Measurements from ENCODE around the gene GEMIN7. TPM values are rescaled to one million over a fixed set of nuclear protein-coding genes. Genes with fewer than 3 reads are reported as not detected.
A peak's percentile ranks its signal among the peaks of the same experiment; 100 is the strongest.

Gene GEMIN7
- total RNA-seq, 4 donors from 2014 or later: 28.7 to 34.2 (median 29.6) TPM; not detected in 1

DNA sequence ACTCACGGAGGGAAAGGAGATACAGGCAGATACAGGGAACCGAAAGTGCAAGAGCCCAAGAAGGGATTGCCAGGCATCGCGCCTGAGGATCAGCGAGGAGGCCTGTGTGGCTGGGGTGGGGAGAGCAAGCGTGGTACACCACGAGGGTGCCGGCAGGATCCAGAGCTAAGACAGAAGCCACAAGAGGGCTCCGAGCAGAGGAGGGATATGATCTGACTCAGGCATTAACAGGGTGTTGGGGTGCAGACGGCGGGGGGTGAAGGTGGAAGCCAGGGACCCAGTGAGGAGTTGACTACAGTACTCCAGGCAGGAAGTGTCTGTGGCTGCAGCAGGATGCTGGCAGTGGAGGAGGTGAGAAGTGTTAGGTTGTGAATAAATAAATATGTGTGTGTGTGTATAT, 8.5 kb downstream of the GEMIN7 start:
- no peak overlapping the region for H3K4me3 ChIP-seq
- TF ChIP-seq, protein P1, sequence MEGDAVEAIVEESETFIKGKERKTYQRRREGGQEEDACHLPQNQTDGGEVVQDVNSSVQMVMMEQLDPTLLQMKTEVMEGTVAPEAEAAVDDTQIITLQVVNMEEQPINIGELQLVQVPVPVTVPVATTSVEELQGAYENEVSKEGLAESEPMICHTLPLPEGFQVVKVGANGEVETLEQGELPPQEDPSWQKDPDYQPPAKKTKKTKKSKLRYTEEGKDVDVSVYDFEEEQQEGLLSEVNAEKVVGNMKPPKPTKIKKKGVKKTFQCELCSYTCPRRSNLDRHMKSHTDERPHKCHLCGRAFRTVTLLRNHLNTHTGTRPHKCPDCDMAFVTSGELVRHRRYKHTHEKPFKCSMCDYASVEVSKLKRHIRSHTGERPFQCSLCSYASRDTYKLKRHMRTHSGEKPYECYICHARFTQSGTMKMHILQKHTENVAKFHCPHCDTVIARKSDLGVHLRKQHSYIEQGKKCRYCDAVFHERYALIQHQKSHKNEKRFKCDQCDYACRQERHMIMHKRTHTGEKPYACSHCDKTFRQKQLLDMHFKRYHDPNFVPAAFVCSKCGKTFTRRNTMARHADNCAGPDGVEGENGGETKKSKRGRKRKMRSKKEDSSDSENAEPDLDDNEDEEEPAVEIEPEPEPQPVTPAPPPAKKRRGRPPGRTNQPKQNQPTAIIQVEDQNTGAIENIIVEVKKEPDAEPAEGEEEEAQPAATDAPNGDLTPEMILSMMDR (IDR thresholded peaks at IDR 0.05): no peak
- no peak for TF ChIP-seq POLR2A (IDR thresholded peaks at IDR 0.05)
- peaks cover 0 to 28% (median 0%) of the 10 kb centered on the region in 4 donors for H3K4me1 ChIP-seq
- H3K27ac ChIP-seq: peak overlapping the region in 2 of 4 donors; percentile 12 to 27
- H3K36me3 ChIP-seq: peaks cover 0 to 20% (median 0%) of the 10 kb centered on the region in 3 donors
- DNase-seq: peak in 2 of 3 donors; percentile 48 to 69
- H3K9me3 ChIP-seq: no peaks in the 10 kb centered on the region
- H3K27me3 ChIP-seq: no peaks in the 10 kb centered on the region

DNA sequence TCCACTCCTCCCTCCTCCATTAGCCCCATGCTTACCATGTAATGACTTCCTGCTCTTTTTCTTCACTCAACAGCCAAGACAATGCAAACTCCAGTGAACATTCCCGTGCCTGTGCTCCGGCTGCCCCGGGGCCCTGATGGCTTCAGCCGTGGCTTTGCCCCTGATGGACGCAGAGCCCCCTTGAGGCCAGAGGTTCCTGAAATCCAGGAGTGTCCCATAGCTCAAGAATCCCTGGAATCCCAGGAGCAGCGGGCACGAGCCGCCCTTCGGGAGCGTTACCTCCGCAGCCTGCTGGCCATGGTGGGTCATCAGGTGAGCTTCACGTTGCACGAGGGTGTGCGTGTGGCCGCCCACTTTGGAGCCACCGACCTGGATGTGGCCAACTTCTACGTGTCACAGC, 11.0 kb downstream of the GEMIN7 start:
- TF ChIP-seq, protein P1 (IDR thresholded peaks at IDR 0.05): no peak
- TF ChIP-seq POLR2A (IDR thresholded peaks at IDR 0.05): no peak
- Histone ChIP-seq H3K4me3 (no peak overlapping the region), H3K27ac (peak overlapping the region in 3 of 4 donors; percentile 32 to 91 (median 62)), H3K4me1 (peaks cover 0 to 42% (median 14%) of the 10 kb centered on the region in 4 donors), H3K9me3 (no peaks in the 10 kb centered on the region), H3K36me3 (peaks cover 0 to 11% (median 0%) of the 10 kb centered on the region in 3 donors), H3K27me3 (no peaks in the 10 kb centered on the region)
- DNase-seq: peak in 1 of 3 donors; percentile 47

DNA sequence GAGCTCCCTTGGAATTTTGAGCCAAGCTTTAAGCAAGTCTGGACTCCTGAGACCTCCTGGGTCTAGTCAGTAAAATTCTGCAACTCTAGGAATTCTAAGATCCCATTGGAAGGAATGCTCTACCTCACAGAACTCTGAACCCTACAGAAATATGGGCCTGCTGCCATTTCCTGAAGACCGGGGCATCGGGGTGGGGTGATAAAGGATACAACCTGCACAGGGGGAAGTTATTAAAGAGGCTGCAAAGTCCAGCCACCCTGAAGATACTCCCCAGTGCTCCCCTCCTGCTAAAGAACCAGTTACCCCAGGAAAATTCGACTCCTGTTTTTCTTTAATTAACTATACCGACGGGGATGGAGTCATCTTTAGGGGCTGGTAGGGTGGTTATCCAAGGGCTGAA, 11.5 kb downstream of the GEMIN7 start:
- DNase-seq: peak in 2 of 3 donors; percentile 56 to 59
- H3K9me3 ChIP-seq: no peaks in the 10 kb centered on the region
- peak overlapping the region in 3 of 4 donors; percentile 32 to 91 (median 78) for H3K27ac ChIP-seq
- H3K36me3 ChIP-seq: peaks cover 0 to 6% (median 0%) of the 10 kb centered on the region in 3 donors
- TF ChIP-seq POLR2A (IDR thresholded peaks at IDR 0.05): no peak
- TF ChIP-seq, protein P1 (IDR thresholded peaks at IDR 0.05): no peak
- H3K4me3 ChIP-seq: peak overlapping the region in 3 of 4 donors; percentile 94 to 100 (median 99)
- H3K4me1 ChIP-seq: peaks cover 0 to 48% (median 14%) of the 10 kb centered on the region in 4 donors
- no peaks in the 10 kb centered on the region for H3K27me3 ChIP-seq

DNA sequence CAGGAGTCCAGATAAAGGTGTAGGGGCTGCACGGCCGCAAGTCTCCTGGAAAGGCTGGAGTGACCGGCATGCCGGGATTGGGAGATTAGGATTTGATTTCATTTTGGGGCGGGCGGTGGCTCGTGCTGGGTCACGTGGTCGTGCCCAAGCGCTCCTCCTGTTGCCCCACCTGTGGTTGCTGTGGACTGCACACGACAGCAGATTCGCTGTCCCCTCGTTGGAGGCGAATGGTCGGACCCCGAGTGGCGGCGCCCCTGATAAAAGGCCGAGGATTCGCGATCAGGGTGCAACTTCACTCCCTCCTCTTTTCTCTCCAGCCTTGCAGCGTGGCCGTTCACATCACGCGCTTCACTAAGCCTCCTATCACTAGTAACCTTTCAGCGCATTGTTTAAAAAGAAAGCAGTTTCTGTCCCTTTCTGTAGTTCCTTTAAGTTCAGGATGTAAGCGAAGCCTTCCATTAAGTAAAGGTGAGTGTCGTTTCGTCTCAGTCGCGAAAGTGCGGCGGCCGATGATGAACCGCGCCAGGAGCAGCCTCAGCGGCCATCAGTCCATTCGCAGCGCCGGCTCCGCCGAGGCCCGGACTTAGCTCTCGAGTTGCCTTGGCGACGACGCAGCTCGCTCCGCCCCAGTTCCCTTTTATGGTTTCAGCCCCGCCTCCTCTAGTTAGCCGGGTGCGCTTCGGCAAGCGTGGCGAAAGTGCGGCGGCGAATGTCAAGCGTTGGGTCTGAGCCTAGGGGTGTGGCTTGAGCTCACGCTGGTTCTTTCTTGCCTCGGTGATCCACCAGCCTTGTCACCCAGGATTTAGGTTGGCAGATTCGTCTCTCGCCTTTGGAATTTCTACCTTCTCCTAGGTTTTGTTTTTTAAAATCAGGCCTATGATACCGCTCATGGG, 12.2 kb downstream of the GEMIN7 start:
- Histone ChIP-seq H3K4me3 (peak overlapping the region; percentile 94 to 100 (median 98)), H3K9me3 (no peaks in the 10 kb centered on the region), H3K4me1 (peaks cover 0 to 55% (median 14%) of the 10 kb centered on the region in 4 donors), H3K27ac (peak overlapping the region; percentile 78 to 91 (median 84)), H3K36me3 (peaks cover 0 to 6% (median 0%) of the 10 kb centered on the region in 3 donors), H3K27me3 (no peaks in the 10 kb centered on the region)
- peak; percentile 96 to 99 (median 99) for DNase-seq
- TF ChIP-seq, protein P1 (IDR thresholded peaks at IDR 0.05): no peak
- TF ChIP-seq POLR2A (IDR thresholded peaks at IDR 0.05): peak; percentile 52 to 65

DNA sequence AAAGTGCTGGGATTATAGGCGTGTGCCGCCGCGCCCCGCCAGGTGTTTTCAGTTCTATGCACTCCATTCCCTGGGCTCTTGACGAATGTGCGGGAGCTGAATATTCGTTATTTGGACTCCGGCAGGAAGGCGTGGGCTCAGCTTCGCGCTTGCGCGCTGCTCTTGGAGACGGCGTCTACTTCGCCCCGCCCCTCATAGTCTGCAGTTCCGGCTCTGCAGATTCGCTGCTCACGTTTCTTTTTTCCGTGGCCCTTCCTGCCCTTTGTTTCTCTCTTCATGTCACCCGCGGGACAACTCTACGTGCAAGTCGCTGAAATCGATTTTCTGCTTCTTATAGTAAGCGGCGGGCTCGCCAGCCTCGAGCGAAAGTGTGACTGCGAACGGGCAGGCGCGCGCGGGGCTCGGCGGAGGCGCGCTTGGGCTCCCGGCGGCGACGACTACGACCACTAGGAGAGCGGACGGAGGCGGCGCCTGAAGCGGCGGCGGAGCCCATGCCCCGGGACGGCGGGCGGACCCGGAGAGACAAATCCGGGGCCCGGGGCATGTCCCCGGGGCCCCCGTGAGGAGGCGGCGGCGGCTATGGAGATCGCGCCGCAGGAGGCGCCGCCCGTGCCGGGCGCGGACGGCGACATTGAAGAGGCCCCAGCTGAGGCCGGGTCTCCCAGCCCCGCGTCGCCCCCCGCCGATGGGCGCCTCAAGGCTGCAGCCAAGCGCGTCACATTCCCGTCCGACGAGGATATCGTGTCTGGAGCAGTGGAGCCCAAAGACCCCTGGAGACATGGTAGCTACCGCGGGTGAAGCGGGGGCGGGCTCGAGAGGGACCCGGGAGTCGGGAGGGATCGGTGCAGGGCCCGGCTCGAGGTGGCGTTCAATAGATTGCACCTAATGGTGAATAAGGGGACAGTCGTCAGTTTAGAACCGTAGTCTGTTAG, 14.0 kb downstream of the GEMIN7 start, which contains the start of gene PPP1R37:
TSS of gene PPP1R37 (plus strand) at position 433 of the 932 bp plus-strand sequence. CDS start at position 580, 147 bp downstream.
- no peaks in the 10 kb centered on the region for H3K9me3 ChIP-seq
- TF ChIP-seq POLR2A (IDR thresholded peaks at IDR 0.05): peak; percentile 38 to 49
- TF ChIP-seq, protein P1 (IDR thresholded peaks at IDR 0.05): peak in 5 of 6 experiments; percentile 14 to 58 (median 43)
- peaks cover 3 to 72% (median 14%) of the 10 kb centered on the region in 4 donors for H3K4me1 ChIP-seq
- H3K27me3 ChIP-seq: no peaks in the 10 kb centered on the region
- H3K36me3 ChIP-seq: peaks cover 0 to 6% (median 0%) of the 10 kb centered on the region in 3 donors
- peak within 1 kb of the TSS; percentile 94 to 100 (median 98) for H3K4me3 ChIP-seq
- peak within 1 kb of the TSS; percentile 78 to 91 (median 84) for H3K27ac ChIP-seq
- peak; percentile 91 to 97 (median 94) for DNase-seq
